Activated CD4-positive, alpha-beta T cell treated with anti-CD3 and anti-CD28 coated beads, Interleukin-2, amount 50 U/mL, for 16 hours (primary cell): ENCODE measurements around the gene CHMP3.

Experiments used
- DNase-seq: peaks from one replicate; pipeline ENCODE4 v3.0.0-alpha.2; 2020

CHMP3 gene

GRCh38 chr2:86461042-86461743 is 102.0 kb downstream of the CHMP3 start:
- no peak for DNase-seq

- DNase-seq = no peak
Measured at GRCh38 chr2:86455181-86455580, 108.1 kb downstream of the CHMP3 start.

GRCh38 chr2:86454238-86454637 is 109.0 kb downstream of the CHMP3 start:
- DNase-seq = no peak

GRCh38 chr2:86453836-86454235 is 109.4 kb downstream of the CHMP3 start:
- DNase-seq = no peak
